Lower lobe of right lung (tissue), 2 donors: ENCODE results near the gene L1CAM. TPM values are rescaled to one million over a fixed set of nuclear protein-coding genes. Genes with fewer than 3 reads are reported as not detected.

Source experiments
- ATAC-seq, 2 donors: fragments of 200-7000 bp; cut with Tn5 transposase; one replicate each; pipeline ENCODE4 v1.9.1; 2020 to 2022; ENCODE audit warnings: mild to moderate bottlenecking in 2 of 2, moderate library complexity in 2 of 2
- DNase-seq: peaks from one replicate; pipeline ENCODE4 v3.0.0-alpha.2; 2020
- H3K27ac ChIP-seq: fragments of 200-600 bp; one replicate; pipeline ENCODE4 v1.8.0; 2022
- H3K27me3 ChIP-seq: fragments of 200-600 bp; one replicate; pipeline ENCODE4 v1.8.0; 2022; ENCODE audit warnings: low read depth
- H3K36me3 ChIP-seq: fragments of 200-600 bp; one replicate; pipeline ENCODE4 v1.8.0; 2022; ENCODE audit warnings: mild to moderate bottlenecking
- H3K4me1 ChIP-seq: fragments of 200-600 bp; one replicate; pipeline ENCODE4 v1.8.0; 2022
- H3K4me3 ChIP-seq: fragments of 200-600 bp; one replicate; pipeline ENCODE4 v1.8.0; 2022; ENCODE audit warnings: mild to moderate bottlenecking
- H3K9me3 ChIP-seq: fragments of 200-600 bp; one replicate; pipeline ENCODE4 v1.8.0; 2022
- intact Hi-C: fragments of 100-400 bp; cut with DNase I; formaldehyde crosslinking; loops from one replicate; pipeline ENCODE4 v1.11.0; 2022
- total RNA-seq: library from RNA; stranded (reverse); fragmentation: NEBNext Ultra II Directional; extraction: Animal tissue kit (Norgen Biotek cat#: 25700); gene quantifications from one replicate; pipeline ENCODE4 v1.2.1, GENCODE V29; 2021
- TF ChIP-seq, protein P1 (sequence below): fragments of 200-600 bp; IDR thresholded peaks from one replicate; pipeline ENCODE4 v1.8.0; 2022; ENCODE audit warnings: antibody characterized with exemption, mild to moderate bottlenecking
- donor health status: DM: no; HTN: yes; CAD: no; lungs with severe emphysema.

Gene L1CAM
- total RNA-seq, 1 donor from 2014 or later: 1.6 TPM

DNA sequence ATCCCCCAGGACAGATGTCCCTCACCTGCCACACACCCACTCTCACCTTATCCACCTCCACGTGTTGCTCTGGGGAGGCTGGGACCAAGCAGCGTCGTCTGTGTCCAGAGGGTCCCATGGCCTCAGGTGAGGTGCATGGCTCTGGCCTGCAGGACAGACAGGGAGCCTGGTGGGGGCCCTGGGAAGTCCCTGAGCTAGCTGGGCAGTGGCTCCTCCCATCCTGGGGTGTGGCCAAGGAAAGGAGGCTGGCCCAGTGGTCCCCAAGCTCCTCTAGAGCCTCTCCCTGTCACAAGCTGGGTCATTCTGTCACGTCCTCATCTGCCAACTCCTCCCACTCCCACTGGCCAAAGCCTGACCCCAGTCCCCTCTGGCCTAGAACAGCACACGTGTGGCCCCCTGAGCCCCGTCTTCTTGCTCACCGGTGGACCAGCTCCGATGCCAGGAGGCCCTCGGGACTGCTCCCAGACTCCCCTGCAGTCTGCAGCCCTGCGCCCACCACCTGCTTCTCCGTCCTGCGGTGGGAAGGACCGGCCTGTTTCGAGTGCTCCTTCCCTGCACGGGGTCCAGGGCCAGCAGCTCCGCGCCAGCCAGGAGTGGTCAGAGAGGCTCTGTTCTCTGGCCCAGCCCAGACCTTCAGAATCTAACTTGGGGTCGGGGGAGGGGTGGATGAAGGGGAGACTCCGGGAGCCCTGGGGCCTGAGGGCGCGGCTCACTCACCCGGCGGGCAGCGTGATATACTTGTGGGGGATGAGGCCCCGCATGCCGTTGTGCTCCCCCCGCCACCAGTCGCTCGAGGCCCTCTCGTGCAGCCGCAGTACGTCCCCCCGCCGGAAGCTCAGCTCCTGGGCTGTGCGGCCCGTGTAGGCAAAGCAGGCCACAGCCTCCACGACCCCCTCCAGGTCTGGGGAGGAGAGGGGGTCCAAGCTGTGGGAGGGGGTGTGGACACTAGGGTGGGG is 23.3 kb upstream of the L1CAM start:
- TF ChIP-seq, protein P1, sequence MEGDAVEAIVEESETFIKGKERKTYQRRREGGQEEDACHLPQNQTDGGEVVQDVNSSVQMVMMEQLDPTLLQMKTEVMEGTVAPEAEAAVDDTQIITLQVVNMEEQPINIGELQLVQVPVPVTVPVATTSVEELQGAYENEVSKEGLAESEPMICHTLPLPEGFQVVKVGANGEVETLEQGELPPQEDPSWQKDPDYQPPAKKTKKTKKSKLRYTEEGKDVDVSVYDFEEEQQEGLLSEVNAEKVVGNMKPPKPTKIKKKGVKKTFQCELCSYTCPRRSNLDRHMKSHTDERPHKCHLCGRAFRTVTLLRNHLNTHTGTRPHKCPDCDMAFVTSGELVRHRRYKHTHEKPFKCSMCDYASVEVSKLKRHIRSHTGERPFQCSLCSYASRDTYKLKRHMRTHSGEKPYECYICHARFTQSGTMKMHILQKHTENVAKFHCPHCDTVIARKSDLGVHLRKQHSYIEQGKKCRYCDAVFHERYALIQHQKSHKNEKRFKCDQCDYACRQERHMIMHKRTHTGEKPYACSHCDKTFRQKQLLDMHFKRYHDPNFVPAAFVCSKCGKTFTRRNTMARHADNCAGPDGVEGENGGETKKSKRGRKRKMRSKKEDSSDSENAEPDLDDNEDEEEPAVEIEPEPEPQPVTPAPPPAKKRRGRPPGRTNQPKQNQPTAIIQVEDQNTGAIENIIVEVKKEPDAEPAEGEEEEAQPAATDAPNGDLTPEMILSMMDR: no peak
- DNase-seq: no peak
- no peak for ATAC-seq
- peaks cover 8% of the 10 kb centered on the region for H3K36me3 ChIP-seq
- H3K4me1 ChIP-seq: peaks cover 8% of the 10 kb centered on the region
- H3K27ac ChIP-seq: no peak overlapping the region
- H3K4me3 ChIP-seq: no peak overlapping the region
- no peaks in the 10 kb centered on the region for H3K9me3 ChIP-seq
- no peaks in the 10 kb centered on the region for H3K27me3 ChIP-seq
- intact Hi-C loops: no loop called here

DNA sequence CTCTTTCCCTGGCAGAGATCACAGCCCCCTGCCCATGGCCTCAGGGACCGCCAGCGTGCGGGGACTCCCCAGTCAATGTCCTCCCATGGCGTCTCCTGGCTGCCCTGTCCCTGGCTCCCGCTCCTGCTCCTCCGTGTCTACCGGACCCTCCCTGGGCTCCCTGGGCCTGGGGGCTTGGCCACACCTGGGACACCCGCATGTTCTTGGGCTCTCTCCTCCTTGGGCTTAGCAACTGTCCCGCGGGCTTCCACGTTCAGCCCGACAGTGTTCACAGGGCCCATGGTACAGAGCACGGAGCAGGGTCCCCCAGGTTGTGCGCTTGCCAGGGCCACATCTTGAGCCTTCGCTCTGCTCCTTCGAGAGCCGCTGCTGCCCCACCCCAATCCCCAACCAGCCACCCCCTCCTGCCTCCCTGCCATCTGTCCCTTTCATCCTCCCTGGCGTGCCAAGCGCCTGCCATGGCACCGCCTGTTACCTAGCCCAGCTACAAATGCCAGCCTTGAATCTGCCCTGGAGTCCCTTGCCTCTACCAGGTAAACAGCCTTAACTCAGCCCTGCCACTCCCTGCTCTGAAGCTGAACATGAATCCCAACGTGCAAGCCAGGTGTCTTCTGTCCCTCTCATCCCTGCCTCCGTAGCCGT is 22.4 kb upstream of the L1CAM start:
- Histone ChIP-seq H3K27ac (no peak overlapping the region), H3K9me3 (no peaks in the 10 kb centered on the region), H3K36me3 (peaks cover 8% of the 10 kb centered on the region), H3K27me3 (no peaks in the 10 kb centered on the region), H3K4me1 (peaks cover 13% of the 10 kb centered on the region), H3K4me3 (no peak overlapping the region)
- ATAC-seq (no peak), DNase-seq (no peak)
- intact Hi-C loops: no loop called here
- TF ChIP-seq, protein P1: no peak

DNA sequence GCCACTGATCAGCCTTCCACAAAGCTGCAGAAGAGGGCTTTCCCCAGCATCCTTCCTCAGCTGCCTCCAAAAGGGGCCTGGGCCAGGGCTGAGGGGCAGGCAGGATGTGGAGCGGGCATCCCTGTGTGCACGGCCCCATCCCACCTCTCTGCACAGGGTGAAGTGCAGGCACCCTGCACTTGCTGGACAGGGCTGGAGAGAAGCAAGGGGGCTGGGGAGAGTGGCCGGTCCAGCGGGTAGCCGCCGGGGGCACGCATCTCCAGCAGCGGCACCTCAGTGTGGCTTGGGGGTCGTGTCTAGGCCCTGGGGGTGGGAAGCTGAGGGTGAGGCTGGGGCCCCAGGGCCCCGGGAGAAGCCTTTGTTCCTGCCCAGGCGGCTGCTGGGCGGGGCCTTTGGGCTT is 21.5 kb upstream of the L1CAM start:
- ATAC-seq (no peak), DNase-seq (no peak)
- Histone ChIP-seq H3K9me3 (no peaks in the 10 kb centered on the region), H3K36me3 (peaks cover 1% of the 10 kb centered on the region), H3K27me3 (no peaks in the 10 kb centered on the region), H3K4me3 (no peak overlapping the region), H3K27ac (no peak overlapping the region), H3K4me1 (peaks cover 13% of the 10 kb centered on the region)
- TF ChIP-seq, protein P1: no peak
- intact Hi-C loops: no loop called here

DNA sequence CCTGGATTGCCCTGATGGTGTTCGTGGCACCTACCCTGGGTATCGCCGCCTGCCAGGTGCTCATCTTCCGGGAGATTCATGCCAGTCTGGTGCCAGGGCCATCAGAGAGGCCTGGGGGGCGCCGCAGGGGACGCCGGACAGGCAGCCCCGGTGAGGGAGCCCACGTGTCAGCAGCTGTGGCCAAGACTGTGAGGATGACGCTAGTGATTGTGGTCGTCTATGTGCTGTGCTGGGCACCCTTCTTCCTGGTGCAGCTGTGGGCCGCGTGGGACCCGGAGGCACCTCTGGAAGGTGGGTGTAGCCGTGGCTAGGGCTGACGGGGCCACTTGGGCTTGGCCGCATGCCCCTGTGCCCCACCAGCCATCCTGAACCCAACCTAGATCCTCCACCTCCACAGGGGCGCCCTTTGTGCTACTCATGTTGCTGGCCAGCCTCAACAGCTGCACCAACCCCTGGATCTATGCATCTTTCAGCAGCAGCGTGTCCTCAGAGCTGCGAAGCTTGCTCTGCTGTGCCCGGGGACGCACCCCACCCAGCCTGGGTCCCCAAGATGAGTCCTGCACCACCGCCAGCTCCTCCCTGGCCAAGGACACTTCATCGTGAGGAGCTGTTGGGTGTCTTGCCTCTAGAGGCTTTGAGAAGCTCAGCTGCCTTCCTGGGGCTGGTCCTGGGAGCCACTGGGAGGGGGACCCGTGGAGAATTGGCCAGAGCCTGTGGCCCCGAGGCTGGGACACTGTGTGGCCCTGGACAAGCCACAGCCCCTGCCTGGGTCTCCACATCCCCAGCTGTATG is 20.3 kb upstream of the L1CAM start:
- H3K36me3 ChIP-seq: no peaks in the 10 kb centered on the region
- no peaks in the 10 kb centered on the region for H3K9me3 ChIP-seq
- TF ChIP-seq, protein P1: no peak
- H3K4me3 ChIP-seq: no peak overlapping the region
- H3K4me1 ChIP-seq: peaks cover 13% of the 10 kb centered on the region
- intact Hi-C loops: no loop called here
- DNase-seq (no peak), ATAC-seq (peak in 1 of 2 donors; percentile 36)
- H3K27me3 ChIP-seq: no peaks in the 10 kb centered on the region
- no peak overlapping the region for H3K27ac ChIP-seq

DNA sequence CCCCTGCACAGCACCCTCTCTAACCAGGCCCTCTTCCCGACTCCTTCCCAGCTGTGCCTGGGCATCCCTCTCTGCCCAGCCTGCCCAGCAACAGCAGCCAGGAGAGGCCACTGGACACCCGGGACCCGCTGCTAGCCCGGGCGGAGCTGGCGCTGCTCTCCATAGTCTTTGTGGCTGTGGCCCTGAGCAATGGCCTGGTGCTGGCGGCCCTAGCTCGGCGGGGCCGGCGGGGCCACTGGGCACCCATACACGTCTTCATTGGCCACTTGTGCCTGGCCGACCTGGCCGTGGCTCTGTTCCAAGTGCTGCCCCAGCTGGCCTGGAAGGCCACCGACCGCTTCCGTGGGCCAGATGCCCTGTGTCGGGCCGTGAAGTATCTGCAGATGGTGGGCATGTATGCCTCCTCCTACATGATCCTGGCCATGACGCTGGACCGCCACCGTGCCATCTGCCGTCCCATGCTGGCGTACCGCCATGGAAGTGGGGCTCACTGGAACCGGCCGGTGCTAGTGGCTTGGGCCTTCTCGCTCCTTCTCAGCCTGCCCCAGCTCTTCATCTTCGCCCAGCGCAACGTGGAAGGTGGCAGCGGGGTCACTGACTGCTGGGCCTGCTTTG is 19.6 kb upstream of the L1CAM start:
- no peaks in the 10 kb centered on the region for H3K27me3 ChIP-seq
- no peaks in the 10 kb centered on the region for H3K9me3 ChIP-seq
- ATAC-seq: no peak
- no peaks in the 10 kb centered on the region for H3K36me3 ChIP-seq
- TF ChIP-seq, protein P1: no peak
- no peak overlapping the region for H3K27ac ChIP-seq
- intact Hi-C loops: no loop called here
- H3K4me3 ChIP-seq: peak overlapping the region; percentile 31
- no peak for DNase-seq
- peaks cover 13% of the 10 kb centered on the region for H3K4me1 ChIP-seq
